Gastroesophageal sphincter (tissue), 3 donors: Measurements from ENCODE around the gene ADPRH.

Source experiments
- POLR2A ChIP-seq, 2 donors: fragments of 450-650 bp; IDR thresholded peaks; one replicate each; pipeline ENCODE4 v1.6.1; 2017; ENCODE audit warnings: antibody characterized with exemption in 2 of 2, mild to moderate bottlenecking in 2 of 2, moderate library complexity in 1 of 2
- TF ChIP-seq, protein P1 (sequence below), 4 experiments: fragments of 200-600 bp in 2 of 4; fragments of 450-650 bp in 2 of 4; sonication (generic) in 1 of 4; IDR thresholded peaks; one replicate each; pipeline ENCODE4 v1.5.1; 2017 to 2019; ENCODE audit warnings: antibody characterized with exemption in 4 of 4, mild to moderate bottlenecking in 2 of 4, moderate library complexity in 2 of 4

- TF ChIP-seq POLR2A (IDR thresholded peaks at IDR 0.05) = no peak
- TF ChIP-seq, protein P1, sequence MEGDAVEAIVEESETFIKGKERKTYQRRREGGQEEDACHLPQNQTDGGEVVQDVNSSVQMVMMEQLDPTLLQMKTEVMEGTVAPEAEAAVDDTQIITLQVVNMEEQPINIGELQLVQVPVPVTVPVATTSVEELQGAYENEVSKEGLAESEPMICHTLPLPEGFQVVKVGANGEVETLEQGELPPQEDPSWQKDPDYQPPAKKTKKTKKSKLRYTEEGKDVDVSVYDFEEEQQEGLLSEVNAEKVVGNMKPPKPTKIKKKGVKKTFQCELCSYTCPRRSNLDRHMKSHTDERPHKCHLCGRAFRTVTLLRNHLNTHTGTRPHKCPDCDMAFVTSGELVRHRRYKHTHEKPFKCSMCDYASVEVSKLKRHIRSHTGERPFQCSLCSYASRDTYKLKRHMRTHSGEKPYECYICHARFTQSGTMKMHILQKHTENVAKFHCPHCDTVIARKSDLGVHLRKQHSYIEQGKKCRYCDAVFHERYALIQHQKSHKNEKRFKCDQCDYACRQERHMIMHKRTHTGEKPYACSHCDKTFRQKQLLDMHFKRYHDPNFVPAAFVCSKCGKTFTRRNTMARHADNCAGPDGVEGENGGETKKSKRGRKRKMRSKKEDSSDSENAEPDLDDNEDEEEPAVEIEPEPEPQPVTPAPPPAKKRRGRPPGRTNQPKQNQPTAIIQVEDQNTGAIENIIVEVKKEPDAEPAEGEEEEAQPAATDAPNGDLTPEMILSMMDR (IDR thresholded peaks at IDR 0.05) = no peak
These were observed 18.4 kb downstream of the ADPRH start, which contains the start of gene PLA1A for GRCh38 chr3:119597548-119598288.
